Adrenal gland (tissue), 12 donors: Measurements from ENCODE around the gene FAM83D. TPM values are rescaled to one million over a fixed set of nuclear protein-coding genes. Genes with fewer than 3 reads are reported as not detected.

Source experiments
- DNase-seq, 7 donors: peaks; one replicate each; pipeline ENCODE4 v3.0.0-alpha.2; 2019 to 2020
- H3K27ac ChIP-seq, 5 donors: fragments of 200-600 bp; sonication (generic) in 4 of 5; 1 replicate in 3 of 5; 2 replicates in 2 of 5; pipeline versions ENCODE4 v1.5.1 to v1.8.0; 2016 to 2020; ENCODE audit warnings: mild to moderate bottlenecking in 1 of 5
- H3K27me3 ChIP-seq: fragments of 200-600 bp; 2 replicates; pipeline ENCODE4 v1.8.0; 2021
- H3K36me3 ChIP-seq, 2 donors: fragments of 200-600 bp; replicated peaks in 1 of 2; 1 replicate in 1 of 2; 2 replicates in 1 of 2; pipeline versions ENCODE4 v1.5.1 to v1.8.0; 2018 to 2022
- H3K4me1 ChIP-seq, 2 donors: fragments of 200-600 bp; replicated peaks in 1 of 2; 1 replicate in 1 of 2; 2 replicates in 1 of 2; pipeline versions ENCODE4 v1.5.1 to v1.8.0; 2018 to 2021
- H3K4me3 ChIP-seq, 4 donors: fragments of 200-600 bp; sonication (generic) in 3 of 4; one replicate each; pipeline ENCODE4 v1.5.1; 2016 to 2018
- H3K9me3 ChIP-seq, 3 donors: fragments of 200-600 bp; sonication (generic) in 1 of 3; replicated peaks in 1 of 3; 1 replicate in 2 of 3; 2 replicates in 1 of 3; pipeline versions ENCODE4 v1.5.1 to v1.8.0; 2016 to 2021
- POLR2A ChIP-seq, 2 donors: fragments of 450-650 bp; IDR thresholded peaks; one replicate each; pipeline ENCODE4 v1.6.1; 2017; ENCODE audit warnings: antibody characterized with exemption in 2 of 2, mild to moderate bottlenecking in 2 of 2, moderate library complexity in 1 of 2
- WGBS, 4 donors: extraction: QIAGEN DNeasy Blood & Tissue Kit in 2 of 4; methylation state at CpG; one replicate each; pipeline versions ENCODE4 v1.1.5 to v1.1.7; 2013 to 2017; 5-methylcytosine and 5-hydroxymethylcytosine counted together
- intact Hi-C, 2 donors: fragments of 100-400 bp; cut with DNase I; formaldehyde crosslinking; loops; one replicate each; pipeline versions ENCODE4 v1.14.1 to v1.15.0; 2022 to 2023
- polyA plus RNA-seq, 3 donors: library from polyadenylated mRNA; stranded (reverse); fragments of 200-250 nt in 2 of 3; fragments of 350-450 nt in 1 of 3; fragmentation: Illumina TruSeq in 1 of 3; extraction: RNeasy Lipid Tissue Mini Kit (QIAGEN cat#74804) in 1 of 3; gene quantifications; one replicate each; pipeline ENCODE4 v1.2.3, GENCODE V29; 2013 to 2014
- total RNA-seq, 9 donors: library from RNA; depleted of rRNA in 4 of 9; stranded (reverse); fragments of >200 nt in 4 of 9; fragments of 120-200 nt in 1 of 9; fragmentation: NEBNext Ultra II Directional in 1 of 9; extraction: Animal tissue kit (Norgen Biotek cat#: 25700) in 1 of 9; gene quantifications; one replicate each; pipeline versions ENCODE4 v1.1.0 to v1.2.4, GENCODE V29; 2013 to 2023
- TF ChIP-seq, protein P1 (sequence below), 6 experiments: fragments of 450-650 bp in 4 of 6; fragments of 200-600 bp in 2 of 6; sonication (generic) in 1 of 6; IDR thresholded peaks; 1 replicate in 5 of 6; 2 replicates in 1 of 6; pipeline versions ENCODE4 v1.5.1 to v1.8.0; 2016 to 2021; ENCODE audit warnings: antibody characterized with exemption in 6 of 6, mild to moderate bottlenecking in 2 of 6, moderate library complexity in 1 of 6
- donor health status: healthy with polysubstance abuse.
- donor health status: Bipolar disorder and iron deficiency.
- donor health status: DM: yes; HTN: yes; CAD: no.
- donor health status: DM: no; HTN: no; CAD: no.
- donor health status: DM: no; HTN: no; CAD: no.
- donor health status: DM: yes; HTN: yes; CAD: no.

FAM83D gene
- total and polyA plus RNA-seq, 12 donors: 0.14 to 4.5 (median 0.72) TPM; not detected in 1

- WGBS, 4 donors: 85 to 97% (median 96%) methylated on average over 3 of the region's 3 CpGs
- TF ChIP-seq POLR2A (IDR thresholded peaks at IDR 0.05): no peak
- TF ChIP-seq, protein P1, sequence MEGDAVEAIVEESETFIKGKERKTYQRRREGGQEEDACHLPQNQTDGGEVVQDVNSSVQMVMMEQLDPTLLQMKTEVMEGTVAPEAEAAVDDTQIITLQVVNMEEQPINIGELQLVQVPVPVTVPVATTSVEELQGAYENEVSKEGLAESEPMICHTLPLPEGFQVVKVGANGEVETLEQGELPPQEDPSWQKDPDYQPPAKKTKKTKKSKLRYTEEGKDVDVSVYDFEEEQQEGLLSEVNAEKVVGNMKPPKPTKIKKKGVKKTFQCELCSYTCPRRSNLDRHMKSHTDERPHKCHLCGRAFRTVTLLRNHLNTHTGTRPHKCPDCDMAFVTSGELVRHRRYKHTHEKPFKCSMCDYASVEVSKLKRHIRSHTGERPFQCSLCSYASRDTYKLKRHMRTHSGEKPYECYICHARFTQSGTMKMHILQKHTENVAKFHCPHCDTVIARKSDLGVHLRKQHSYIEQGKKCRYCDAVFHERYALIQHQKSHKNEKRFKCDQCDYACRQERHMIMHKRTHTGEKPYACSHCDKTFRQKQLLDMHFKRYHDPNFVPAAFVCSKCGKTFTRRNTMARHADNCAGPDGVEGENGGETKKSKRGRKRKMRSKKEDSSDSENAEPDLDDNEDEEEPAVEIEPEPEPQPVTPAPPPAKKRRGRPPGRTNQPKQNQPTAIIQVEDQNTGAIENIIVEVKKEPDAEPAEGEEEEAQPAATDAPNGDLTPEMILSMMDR (IDR thresholded peaks at IDR 0.05): no peak
- Histone ChIP-seq H3K9me3 (no peaks in the 10 kb centered on the region), H3K4me1 (peaks cover 3 to 6% of the 10 kb centered on the region in 2 donors), H3K4me3 (no peak overlapping the region), H3K27ac (no peak overlapping the region), H3K36me3 (no peaks in the 10 kb centered on the region), H3K27me3 (no peaks in the 10 kb centered on the region)
- intact Hi-C loops: no loop called here
- no peak for DNase-seq
These were observed 53.6 kb downstream of the FAM83D start for GRCh38 chr20:38979842-38980241.

- H3K36me3 ChIP-seq: no peaks in the 10 kb centered on the region
- DNase-seq: no peak
- no peak overlapping the region for H3K4me3 ChIP-seq
- peaks cover 14 to 29% of the 10 kb centered on the region in 2 donors for H3K4me1 ChIP-seq
- no peak overlapping the region for H3K27ac ChIP-seq
- intact Hi-C loops: no loop called here
- 89 to 100% (median 95%) methylated on average over 1 of the region's 1 CpG for WGBS, 4 donors
- no peaks in the 10 kb centered on the region for H3K9me3 ChIP-seq
- TF ChIP-seq, protein P1 (IDR thresholded peaks at IDR 0.05): no peak
- TF ChIP-seq POLR2A (IDR thresholded peaks at IDR 0.05): no peak
- no peaks in the 10 kb centered on the region for H3K27me3 ChIP-seq
These were observed 56.1 kb downstream of the FAM83D start for GRCh38 chr20:38982291-38982690.

DNA sequence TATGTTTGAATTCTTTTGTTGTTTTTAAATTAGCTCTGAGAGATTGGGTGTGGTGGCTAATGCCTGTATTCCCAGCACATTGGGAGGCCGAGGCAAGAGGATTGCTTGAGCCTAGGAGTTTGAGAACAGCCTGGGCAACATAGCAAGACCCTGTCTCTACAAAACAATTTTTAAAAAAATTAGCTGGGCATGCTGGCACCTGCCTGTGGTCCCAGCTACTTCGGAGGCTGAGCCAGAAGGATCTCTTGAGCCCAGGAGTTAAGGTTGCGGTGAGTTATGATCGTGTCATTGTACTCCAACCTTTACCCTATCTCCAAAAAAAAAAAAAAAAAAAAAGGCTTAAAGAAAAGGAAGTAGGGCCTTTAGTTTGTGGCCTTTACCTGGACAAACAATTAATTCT, 58.8 kb downstream of the FAM83D start:
- Histone ChIP-seq H3K9me3 (no peaks in the 10 kb centered on the region), H3K27me3 (no peaks in the 10 kb centered on the region), H3K36me3 (no peaks in the 10 kb centered on the region), H3K27ac (peak overlapping the region in 3 of 5 donors; percentile 14 to 75 (median 41)), H3K4me1 (peaks cover 14 to 29% of the 10 kb centered on the region in 2 donors), H3K4me3 (no peak overlapping the region)
- intact Hi-C loops: no loop called here
- TF ChIP-seq, protein P1 (IDR thresholded peaks at IDR 0.05): no peak
- no peak for TF ChIP-seq POLR2A (IDR thresholded peaks at IDR 0.05)
- no peak for DNase-seq
- 76 to 82% (median 76%) methylated on average over 4 of the region's 4 CpGs for WGBS, 4 donors

DNA sequence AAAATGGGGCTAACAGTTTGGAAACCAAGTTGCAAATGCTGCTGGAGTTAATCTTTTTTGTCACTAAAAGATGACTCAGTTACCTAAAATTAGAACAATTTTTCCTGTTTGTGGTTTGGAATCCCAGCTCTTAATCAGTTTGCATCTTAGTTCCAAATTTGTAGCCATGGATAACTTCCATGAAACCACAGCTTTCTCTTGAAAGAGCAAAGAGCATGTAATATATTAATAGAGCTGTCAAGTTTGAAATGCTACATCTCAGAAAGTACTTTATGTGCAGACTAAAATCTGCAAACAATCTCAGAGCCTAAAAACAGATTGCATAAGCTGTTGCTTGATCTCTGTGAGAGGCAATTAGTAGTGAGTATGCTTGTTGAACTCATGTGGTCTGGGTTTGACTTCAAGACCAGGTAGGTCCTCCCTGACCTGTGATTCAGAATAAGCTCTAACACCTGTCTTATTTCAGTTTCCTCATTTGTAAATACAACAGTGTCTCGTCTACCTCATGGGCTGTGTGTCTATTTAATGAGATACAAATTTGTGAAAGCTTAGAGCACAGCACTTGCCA, 59.5 kb downstream of the FAM83D start:
- WGBS, 4 donors: 50 to 68% (median 62%) methylated on average over 1 of the region's 1 CpG
- Histone ChIP-seq H3K27ac (peak overlapping the region in 4 of 5 donors; percentile 41 to 75 (median 50)), H3K27me3 (no peaks in the 10 kb centered on the region), H3K4me3 (no peak overlapping the region), H3K36me3 (no peaks in the 10 kb centered on the region), H3K9me3 (no peaks in the 10 kb centered on the region), H3K4me1 (peaks cover 14 to 29% of the 10 kb centered on the region in 2 donors)
- intact Hi-C loops: no loop called here
- DNase-seq: no peak
- TF ChIP-seq POLR2A (IDR thresholded peaks at IDR 0.05): no peak
- TF ChIP-seq, protein P1 (IDR thresholded peaks at IDR 0.05): no peak
